Fibroblast of pulmonary artery (primary cell): Measurements from ENCODE around the gene RNF180.
A peak's percentile ranks its signal among the peaks of the same experiment; 100 is the strongest.

Source experiments
- DNase-seq: peaks from one replicate; pipeline ENCODE4 v3.0.0-alpha.2; 2010; ENCODE audit warnings: low read depth
- H3K4me3 ChIP-seq: replicated peaks from 2 replicates; pipeline ENCODE4 v1.5.1; 2011; ENCODE audit warnings: low read depth, mild to moderate bottlenecking, control low read depth, low read length, moderate library complexity
- TF ChIP-seq, protein P1 (sequence below): IDR thresholded peaks from 2 replicates; pipeline ENCODE4 v1.5.1; 2011; ENCODE audit warnings: mild to moderate bottlenecking, control low read depth, low read length, inconsistent platforms; ENCODE audit errors: missing control alignments

Gene RNF180

DNA sequence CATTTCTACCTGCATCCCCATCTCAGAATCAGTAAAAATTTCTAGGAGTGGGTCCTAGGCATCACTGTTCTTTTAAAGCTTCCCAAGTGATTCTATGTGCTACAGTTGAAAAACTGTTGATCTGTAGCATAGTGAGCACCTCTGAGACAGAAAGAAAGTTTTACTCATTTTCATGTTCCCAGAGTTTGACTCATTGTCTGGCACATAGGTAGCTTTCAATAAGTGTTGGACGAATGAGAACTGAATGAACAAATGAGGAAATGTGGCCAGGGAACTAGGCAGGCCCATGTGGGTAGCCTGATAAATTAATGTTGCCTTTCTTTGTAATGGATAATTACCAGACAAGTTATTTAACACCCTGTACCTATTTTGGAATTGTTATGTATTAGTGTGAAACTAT, 33.8 kb downstream of the RNF180 start:
- TF ChIP-seq, protein P1, sequence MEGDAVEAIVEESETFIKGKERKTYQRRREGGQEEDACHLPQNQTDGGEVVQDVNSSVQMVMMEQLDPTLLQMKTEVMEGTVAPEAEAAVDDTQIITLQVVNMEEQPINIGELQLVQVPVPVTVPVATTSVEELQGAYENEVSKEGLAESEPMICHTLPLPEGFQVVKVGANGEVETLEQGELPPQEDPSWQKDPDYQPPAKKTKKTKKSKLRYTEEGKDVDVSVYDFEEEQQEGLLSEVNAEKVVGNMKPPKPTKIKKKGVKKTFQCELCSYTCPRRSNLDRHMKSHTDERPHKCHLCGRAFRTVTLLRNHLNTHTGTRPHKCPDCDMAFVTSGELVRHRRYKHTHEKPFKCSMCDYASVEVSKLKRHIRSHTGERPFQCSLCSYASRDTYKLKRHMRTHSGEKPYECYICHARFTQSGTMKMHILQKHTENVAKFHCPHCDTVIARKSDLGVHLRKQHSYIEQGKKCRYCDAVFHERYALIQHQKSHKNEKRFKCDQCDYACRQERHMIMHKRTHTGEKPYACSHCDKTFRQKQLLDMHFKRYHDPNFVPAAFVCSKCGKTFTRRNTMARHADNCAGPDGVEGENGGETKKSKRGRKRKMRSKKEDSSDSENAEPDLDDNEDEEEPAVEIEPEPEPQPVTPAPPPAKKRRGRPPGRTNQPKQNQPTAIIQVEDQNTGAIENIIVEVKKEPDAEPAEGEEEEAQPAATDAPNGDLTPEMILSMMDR = no peak
- DNase-seq = no peak
- no peak overlapping the region for H3K4me3 ChIP-seq

DNA sequence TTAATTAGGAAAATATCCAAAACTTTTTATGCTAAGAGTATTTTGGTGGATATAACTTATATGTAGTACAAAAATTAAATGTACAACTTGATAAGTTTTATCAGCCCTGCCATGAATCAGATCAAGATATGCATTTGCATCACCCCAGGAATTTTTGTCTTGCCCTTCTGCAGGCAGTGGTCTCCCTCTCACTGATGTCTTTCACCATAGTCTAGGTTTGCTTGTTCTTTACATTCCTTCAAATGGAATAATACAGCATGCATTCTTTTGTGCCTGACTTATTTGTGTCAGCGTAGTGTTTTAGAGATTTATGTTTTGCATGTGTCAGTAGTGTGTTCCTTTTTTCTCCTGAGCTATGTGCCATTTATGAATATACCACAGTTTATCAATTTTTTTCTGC, 36.4 kb downstream of the RNF180 start:
- peak; percentile 17 for DNase-seq
- TF ChIP-seq, protein P1 = no peak
- H3K4me3 ChIP-seq = no peak overlapping the region

DNA sequence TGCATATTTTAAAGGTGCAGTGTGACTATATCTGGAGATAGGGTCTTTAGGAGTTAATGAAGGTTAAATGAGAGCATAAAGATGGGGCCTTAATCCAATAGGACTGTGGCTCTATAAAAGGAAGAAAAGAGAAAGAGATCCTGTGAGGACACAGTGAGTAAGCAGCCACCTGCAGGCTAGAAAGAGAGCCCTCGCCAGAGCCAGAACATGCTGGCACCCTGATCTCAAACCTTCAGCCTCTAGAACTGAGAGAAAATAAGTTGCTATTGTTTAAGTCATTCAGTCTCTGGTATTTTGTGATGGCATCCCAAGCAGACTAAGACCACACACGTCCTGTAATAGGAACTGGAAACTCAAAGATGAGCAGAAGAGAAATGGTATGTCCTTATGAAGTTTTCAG, 41.0 kb downstream of the RNF180 start:
- no peak for DNase-seq
- H3K4me3 ChIP-seq = no peak overlapping the region
- TF ChIP-seq, protein P1 = no peak

DNA sequence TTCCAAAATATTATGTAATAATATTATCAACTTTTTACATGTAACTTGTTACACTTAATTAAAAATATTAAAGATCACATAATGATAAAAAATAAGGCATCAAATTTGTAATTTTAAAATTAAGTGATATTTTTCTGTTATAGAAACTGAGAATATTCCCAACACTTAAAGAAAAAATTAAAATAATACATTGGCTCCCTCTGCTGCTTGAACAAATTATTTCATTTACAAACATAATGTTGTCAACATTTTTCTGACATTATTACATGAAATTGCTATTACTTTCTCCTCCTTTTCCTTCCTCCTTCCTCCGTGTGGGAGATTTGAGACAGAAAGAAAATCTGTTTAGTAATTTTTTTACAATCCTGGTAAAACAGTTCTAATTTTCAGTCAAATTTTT, 42.3 kb downstream of the RNF180 start:
- DNase-seq = peak; percentile 49
- TF ChIP-seq, protein P1 = peak; percentile 23

DNA sequence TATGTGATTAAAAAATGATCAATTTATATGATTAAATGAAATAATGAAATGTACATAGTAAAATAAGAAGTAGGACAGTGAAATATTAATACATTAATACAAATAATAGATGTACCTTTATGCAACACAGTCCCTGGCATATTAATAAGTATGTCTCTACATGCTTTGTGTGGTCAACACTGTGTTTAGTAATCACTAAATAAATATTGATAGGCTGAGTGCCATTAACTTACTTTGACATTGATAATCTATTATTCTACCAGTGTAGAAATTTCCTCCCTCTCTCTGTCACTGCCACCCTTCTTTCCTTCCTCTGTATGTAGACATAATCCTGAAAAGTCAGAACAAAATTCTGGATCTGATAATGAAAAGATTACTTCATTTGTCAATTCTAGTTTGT, 43.7 kb downstream of the RNF180 start:
- DNase-seq = no peak
- TF ChIP-seq, protein P1 = no peak

More for the DNA sequence above, 42.3 kb downstream of the RNF180 start:
- H3K4me3 ChIP-seq = no peak overlapping the region

DNA sequence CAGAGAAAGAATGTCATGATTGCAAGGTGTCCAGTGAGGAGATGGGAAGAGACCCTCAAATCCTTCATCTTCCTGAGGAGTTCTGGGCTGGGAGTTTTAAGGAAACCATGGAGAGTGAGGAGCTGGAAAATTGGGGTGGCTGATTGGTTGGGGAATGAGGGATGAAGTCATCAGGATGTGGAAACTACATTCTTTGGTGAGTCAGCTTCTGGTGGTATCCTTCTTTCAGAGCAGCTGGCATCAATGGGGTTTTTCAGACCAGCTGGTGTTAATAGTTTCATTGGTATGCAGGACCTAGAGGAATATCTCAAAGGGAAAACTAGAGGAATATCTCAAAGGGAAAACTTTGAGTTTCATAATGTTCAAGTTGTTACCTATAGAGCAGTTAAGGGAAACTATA, 45.2 kb downstream of the RNF180 start:
- TF ChIP-seq, protein P1 = no peak
- peak; percentile 88 for DNase-seq
- H3K4me3 ChIP-seq = no peak overlapping the region

More for the DNA sequence above, 43.7 kb downstream of the RNF180 start:
- no peak overlapping the region for H3K4me3 ChIP-seq

DNA sequence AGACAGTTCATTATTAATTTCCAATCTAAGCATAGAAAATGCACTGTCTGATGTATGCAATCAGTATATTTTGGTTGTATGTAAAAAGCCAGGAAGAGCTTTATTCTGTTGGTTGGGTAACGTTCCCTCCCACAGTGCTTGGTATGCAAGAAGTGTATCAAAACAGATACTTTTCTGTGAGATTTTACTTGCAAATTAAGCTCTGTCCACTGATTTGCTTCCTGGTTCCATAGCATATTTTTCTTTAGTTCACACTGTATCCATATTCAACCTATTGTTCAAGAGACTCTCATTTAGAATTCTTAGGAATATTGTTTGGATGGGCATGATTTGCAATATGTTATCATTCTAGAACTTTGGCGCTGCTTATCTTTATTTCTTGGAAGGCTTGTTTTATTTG, 47.4 kb downstream of the RNF180 start:
- H3K4me3 ChIP-seq = no peak overlapping the region
- TF ChIP-seq, protein P1 = no peak
- peak; percentile 31 for DNase-seq
